IgD-negative memory B cell (primary cell): Measurements from ENCODE around the gene HERC2. TPM values are rescaled to one million over a fixed set of nuclear protein-coding genes. Genes with fewer than 3 reads are reported as not detected.

ENCODE experiments used
- H3K27ac Mint-ChIP-seq, 3 donors: one replicate each; pipeline ENCODE4 v1.8.0; 2020 to 2022; ENCODE audit warnings: mild to moderate bottlenecking in 3 of 3, mixed read lengths in 3 of 3, moderate library complexity in 1 of 3
- H3K27me3 Mint-ChIP-seq: one replicate; pipeline ENCODE4 v1.8.0; 2021; ENCODE audit warnings: mixed read lengths
- H3K36me3 Mint-ChIP-seq: one replicate; pipeline ENCODE4 v1.8.0; 2020; ENCODE audit warnings: mild to moderate bottlenecking, mixed read lengths
- H3K4me1 Mint-ChIP-seq, 3 donors: one replicate each; pipeline ENCODE4 v1.8.0; 2020 to 2022; ENCODE audit warnings: mixed read lengths in 3 of 3, mild to moderate bottlenecking in 1 of 3
- H3K4me3 Mint-ChIP-seq, 4 donors: one replicate each; pipeline ENCODE4 v1.8.0; 2020 to 2022; ENCODE audit warnings: mild to moderate bottlenecking in 4 of 4, mixed read lengths in 4 of 4, moderate library complexity in 3 of 4
- H3K9me3 Mint-ChIP-seq, 3 donors: one replicate each; pipeline ENCODE4 v1.8.0; 2020 to 2021; ENCODE audit warnings: mixed read lengths in 3 of 3, mild to moderate bottlenecking in 1 of 3
- polyA plus RNA-seq: library from polyadenylated mRNA; unstranded; fragments of 300-500 nt; fragmentation: Illumina TruSeq; gene quantifications from one replicate; pipeline ENCODE4 v1.2.3, GENCODE V29; 2021

HERC2 gene
- polyA plus RNA-seq, 1 donor from 2014 or later = 7.8 TPM

DNA sequence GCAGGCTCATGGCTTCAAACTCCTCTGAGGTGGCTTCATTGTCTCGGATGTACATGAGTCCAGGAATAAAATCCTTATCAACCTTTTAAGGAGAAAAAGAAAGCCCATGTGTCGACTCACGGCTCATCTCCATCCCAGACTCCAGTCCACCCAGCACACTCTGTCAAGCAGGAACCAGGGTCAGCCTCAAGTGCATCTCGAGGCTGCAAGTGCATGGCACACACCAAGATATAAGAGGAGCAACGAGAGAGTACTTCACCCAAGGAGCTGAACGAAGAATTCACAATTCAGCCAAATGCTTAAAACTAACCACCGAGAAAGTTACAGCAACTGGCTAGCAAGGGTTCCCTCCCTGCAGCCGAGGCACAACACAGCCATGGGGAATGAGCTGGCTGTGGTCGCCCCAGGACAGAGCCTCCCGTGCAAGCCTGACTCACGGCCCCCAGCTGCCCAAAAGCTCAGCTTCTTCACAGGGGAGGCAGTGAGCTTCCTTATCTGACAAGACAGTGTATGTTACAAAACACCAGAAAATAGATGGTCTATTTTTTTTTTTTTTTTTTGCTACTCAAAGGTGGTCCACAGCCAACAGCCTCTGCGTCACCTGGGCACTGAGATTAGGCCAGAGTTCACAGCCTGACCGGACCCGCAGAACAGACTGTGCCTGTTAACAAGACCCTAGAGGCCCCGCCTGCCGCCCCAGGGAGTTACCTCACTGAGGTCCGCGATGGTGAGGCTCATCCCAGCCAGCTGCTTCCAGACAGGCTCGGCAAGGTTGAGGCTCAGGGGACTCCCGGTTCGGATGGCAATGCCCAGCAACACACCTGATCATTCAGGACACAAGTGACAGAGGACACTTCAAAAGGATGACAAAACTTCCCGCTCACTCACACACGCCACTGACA, 207.0 kb downstream of the HERC2 start:
- H3K4me1 Mint-ChIP-seq = no peaks in the 10 kb centered on the region
- no peaks in the 10 kb centered on the region for H3K9me3 Mint-ChIP-seq
- peaks cover 18% of the 10 kb centered on the region for H3K36me3 Mint-ChIP-seq
- no peak overlapping the region for H3K27ac Mint-ChIP-seq
- H3K27me3 Mint-ChIP-seq = no peaks in the 10 kb centered on the region
- H3K4me3 Mint-ChIP-seq = no peak overlapping the region

DNA sequence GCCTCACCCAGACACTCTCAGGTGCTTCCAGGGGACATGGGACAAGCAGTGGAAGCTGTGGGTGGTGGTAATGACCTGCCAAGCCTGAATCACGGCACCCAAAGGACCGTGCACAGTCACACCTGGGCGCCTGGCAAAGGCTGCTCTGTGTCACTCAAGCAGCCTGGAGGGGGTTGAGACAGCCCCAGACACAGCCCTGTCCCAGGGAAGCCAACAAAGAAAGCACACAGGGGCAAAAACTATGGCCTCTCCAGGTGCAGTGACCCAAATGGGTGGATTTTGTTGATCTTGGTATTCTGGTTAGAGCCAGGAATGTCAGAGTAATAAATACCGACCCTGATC, 207.9 kb downstream of the HERC2 start:
- no peaks in the 10 kb centered on the region for H3K9me3 Mint-ChIP-seq
- no peak overlapping the region for H3K27ac Mint-ChIP-seq
- H3K36me3 Mint-ChIP-seq = peaks cover 18% of the 10 kb centered on the region
- no peaks in the 10 kb centered on the region for H3K27me3 Mint-ChIP-seq
- no peak overlapping the region for H3K4me3 Mint-ChIP-seq
- H3K4me1 Mint-ChIP-seq = no peaks in the 10 kb centered on the region

DNA sequence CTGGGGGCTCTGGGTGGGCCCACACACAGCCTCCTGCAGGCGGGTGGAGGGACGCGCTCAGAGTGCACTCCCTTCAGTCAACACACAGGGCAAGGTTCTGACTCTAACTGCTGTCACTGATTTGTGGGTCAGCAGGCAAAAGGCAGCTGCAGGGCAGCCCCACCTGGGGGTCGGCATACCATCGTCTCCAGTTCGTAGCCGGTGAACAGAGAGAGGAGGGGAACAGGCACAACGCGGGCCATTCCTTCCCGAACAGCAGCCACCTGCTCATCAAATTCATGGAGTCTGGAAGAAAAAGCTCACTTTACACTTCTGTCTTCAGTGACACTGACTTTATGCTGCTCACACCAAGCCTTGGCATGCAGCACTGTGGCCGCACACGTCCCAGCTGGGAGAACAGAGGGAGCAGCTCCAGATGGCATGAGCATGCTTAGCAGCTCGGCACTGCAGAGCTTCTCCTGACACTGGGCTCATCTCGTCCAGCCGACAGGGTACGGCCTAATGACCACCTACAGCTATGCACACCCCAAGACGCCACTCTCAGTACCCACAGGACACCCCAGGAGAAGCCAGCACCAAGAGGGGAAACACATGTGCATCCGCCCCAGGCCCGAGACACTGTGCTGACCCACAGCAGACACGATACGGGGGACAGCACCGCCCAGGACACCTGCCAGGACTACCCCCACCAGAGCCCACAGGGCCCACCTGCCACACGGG, 208.4 kb downstream of the HERC2 start:
- Mint-ChIP-seq H3K27ac (no peak overlapping the region), H3K9me3 (no peaks in the 10 kb centered on the region), H3K4me3 (no peak overlapping the region), H3K4me1 (no peaks in the 10 kb centered on the region), H3K27me3 (no peaks in the 10 kb centered on the region), H3K36me3 (peaks cover 18% of the 10 kb centered on the region)

DNA sequence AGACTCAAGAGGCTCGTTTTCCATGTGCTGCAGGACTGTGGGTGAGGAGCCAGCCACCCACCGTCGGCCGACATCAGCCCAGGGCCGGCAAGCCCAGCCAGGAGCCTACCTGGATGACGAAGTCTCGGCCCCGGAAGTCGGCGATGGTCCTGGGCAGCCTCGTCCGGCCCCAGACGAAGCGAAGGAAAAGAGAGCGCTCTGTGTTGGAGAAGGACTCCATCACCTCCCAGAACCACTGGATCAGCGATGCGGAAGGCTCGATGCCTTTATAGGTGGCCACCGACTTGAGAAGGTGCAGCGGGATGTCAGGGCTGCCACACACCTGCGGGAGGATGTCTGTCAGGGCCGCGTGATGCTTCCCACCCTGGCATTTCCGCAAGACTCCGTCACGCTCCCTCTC, 209.0 kb downstream of the HERC2 start:
- H3K36me3 Mint-ChIP-seq = peaks cover 16% of the 10 kb centered on the region
- no peaks in the 10 kb centered on the region for H3K27me3 Mint-ChIP-seq
- H3K9me3 Mint-ChIP-seq = no peaks in the 10 kb centered on the region
- no peak overlapping the region for H3K4me3 Mint-ChIP-seq
- no peaks in the 10 kb centered on the region for H3K4me1 Mint-ChIP-seq
- no peak overlapping the region for H3K27ac Mint-ChIP-seq

DNA sequence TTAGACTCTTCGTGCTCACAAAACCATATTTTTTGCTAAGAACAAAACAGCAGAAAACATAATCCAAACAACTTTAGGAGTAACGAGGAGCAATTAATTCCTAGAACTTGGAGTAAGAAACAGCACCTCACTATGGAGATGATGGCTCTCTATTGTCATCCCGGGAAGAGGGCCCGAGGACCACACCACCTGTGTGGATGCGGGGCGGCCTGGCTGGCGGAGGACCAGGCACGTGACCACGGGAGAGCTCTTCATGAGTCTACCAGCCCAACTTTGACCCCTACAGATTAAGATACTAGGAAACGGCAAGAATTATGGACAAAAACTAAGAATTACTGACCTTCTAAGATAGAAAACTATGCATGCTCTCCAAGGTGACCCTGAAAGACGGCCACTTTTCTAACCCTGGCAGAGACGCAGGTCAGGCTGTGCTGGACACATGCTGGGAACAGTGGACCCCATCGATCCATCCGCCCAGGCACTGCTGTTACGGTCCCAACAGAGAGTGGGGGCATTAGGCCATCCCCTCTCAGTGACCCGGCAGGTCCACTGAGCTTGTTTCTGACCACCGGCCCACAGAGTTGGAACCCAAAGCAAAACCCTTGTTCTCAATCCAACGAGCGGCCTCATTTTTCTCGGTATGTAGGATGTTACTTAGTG, 209.7 kb downstream of the HERC2 start:
- Mint-ChIP-seq H3K27ac (no peak overlapping the region), H3K9me3 (no peaks in the 10 kb centered on the region), H3K4me1 (no peaks in the 10 kb centered on the region), H3K4me3 (no peak overlapping the region), H3K27me3 (peaks cover 4% of the 10 kb centered on the region), H3K36me3 (peaks cover 16% of the 10 kb centered on the region)

DNA sequence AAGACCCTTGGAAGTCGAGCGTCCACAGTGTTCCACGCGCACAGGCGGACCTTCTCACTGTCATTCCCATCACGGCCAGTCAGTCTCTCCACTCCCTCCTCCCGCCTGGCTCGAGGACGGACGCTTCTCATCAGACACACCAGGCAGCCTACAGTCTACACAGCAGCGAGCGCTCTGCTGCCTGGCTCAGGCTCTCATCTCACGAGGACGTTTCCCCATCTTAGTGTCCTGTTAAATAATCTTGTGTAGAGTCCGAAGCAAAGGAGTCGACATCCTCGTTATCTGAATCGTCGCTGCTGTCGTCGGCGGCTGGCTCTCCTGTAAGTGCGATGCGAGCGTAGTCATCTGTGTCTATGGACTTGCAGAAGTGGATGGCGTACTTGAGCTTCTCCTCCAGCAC, 210.4 kb downstream of the HERC2 start:
- H3K9me3 Mint-ChIP-seq = no peaks in the 10 kb centered on the region
- peaks cover 0 to 2% (median 1%) of the 10 kb centered on the region in 3 donors for H3K4me1 Mint-ChIP-seq
- H3K36me3 Mint-ChIP-seq = peaks cover 16% of the 10 kb centered on the region
- H3K27ac Mint-ChIP-seq = no peak overlapping the region
- peaks cover 6% of the 10 kb centered on the region for H3K27me3 Mint-ChIP-seq
- no peak overlapping the region for H3K4me3 Mint-ChIP-seq

DNA sequence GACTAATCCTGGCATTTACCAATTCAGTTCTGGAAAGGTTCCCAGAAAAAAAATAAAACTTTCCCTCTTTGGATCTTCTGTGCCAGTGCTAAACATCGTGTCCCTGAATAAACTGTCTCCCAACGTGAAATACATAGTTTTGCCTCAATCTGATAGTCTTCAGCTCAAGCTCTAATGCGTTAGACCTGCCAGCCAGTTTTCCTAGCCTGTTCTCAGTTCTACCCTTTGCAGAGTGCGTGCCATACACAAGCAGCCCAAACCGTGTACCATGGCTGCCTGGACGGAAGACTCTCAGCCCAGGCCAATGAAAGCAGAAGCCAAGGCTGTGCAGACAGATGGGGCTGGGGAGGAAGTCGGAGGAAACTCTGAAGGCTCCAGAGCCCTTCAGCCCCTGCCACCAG, 211.5 kb downstream of the HERC2 start:
- H3K9me3 Mint-ChIP-seq = no peaks in the 10 kb centered on the region
- no peak overlapping the region for H3K4me3 Mint-ChIP-seq
- peaks cover 0 to 5% (median 4%) of the 10 kb centered on the region in 3 donors for H3K4me1 Mint-ChIP-seq
- peaks cover 10% of the 10 kb centered on the region for H3K27me3 Mint-ChIP-seq
- H3K36me3 Mint-ChIP-seq = peaks cover 14% of the 10 kb centered on the region
- peak overlapping the region in 1 of 3 donors; percentile 31 for H3K27ac Mint-ChIP-seq

DNA sequence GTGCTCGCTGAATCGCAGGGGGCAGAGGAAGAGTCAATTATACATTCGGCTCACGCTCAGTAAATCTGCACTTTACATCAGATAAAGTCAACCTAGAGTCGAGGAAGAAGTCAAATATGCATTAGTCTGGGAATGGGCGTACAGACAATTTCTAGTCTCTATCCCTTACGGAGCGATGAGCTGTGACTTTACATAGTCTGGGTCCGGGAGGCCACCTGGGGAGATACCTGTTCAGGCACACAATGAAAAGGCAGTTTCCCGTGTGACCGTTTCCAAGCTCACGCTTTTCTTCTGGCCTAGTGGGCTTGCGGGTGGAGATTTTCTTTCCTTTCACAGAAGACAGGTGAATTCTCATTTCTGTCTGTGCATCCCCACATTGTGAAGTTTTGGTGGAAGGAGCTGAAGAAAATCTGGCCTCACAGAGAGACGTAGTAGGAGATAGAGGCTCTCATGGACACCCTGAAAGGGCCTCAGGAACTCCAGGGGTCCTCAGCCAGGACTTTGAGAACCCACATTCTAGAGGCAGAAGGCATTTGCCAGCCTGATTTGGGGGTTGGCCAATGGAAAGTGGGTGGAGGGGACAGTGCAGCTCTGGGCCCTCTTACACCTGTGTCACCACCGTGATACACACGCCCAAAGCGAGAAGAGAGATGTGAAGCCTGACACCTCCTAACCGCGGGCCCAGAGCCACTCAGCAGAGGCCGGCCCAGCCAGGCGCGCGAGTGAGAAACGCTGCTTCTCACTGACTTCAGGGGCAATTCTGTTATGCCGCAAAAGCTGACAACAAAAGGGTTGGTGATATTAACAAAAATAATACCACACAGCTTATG, 212.1 kb downstream of the HERC2 start:
- H3K27ac Mint-ChIP-seq = peak overlapping the region in 1 of 3 donors; percentile 31
- no peak overlapping the region for H3K4me3 Mint-ChIP-seq
- peaks cover 13% of the 10 kb centered on the region for H3K36me3 Mint-ChIP-seq
- H3K27me3 Mint-ChIP-seq = peaks cover 10% of the 10 kb centered on the region
- H3K4me1 Mint-ChIP-seq = peaks cover 0 to 5% (median 4%) of the 10 kb centered on the region in 3 donors
- no peaks in the 10 kb centered on the region for H3K9me3 Mint-ChIP-seq

DNA sequence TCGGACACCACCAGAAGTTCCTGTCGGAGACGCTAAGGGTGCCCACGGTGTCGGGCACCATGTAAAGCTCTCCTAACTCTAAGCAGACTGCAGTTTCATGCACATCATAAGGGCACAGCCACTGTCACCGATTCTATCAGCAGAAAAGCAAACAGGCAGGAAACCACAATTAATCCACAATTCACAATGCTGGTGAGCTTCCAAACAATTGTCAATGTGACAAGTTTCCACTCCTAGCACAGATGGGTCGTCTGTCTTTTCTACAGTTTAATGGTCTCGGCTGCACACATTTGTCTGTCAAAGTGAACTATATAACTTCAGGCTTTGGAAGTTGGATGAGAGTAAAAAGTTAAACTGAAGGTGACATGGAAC, 214.1 kb downstream of the HERC2 start:
- H3K4me3 Mint-ChIP-seq = peak overlapping the region in 3 of 4 donors; percentile 17 to 67 (median 34)
- peaks cover 4 to 5% (median 5%) of the 10 kb centered on the region in 3 donors for H3K4me1 Mint-ChIP-seq
- peaks cover 17% of the 10 kb centered on the region for H3K27me3 Mint-ChIP-seq
- H3K27ac Mint-ChIP-seq = no peak overlapping the region
- H3K9me3 Mint-ChIP-seq = no peaks in the 10 kb centered on the region
- peaks cover 11% of the 10 kb centered on the region for H3K36me3 Mint-ChIP-seq

DNA sequence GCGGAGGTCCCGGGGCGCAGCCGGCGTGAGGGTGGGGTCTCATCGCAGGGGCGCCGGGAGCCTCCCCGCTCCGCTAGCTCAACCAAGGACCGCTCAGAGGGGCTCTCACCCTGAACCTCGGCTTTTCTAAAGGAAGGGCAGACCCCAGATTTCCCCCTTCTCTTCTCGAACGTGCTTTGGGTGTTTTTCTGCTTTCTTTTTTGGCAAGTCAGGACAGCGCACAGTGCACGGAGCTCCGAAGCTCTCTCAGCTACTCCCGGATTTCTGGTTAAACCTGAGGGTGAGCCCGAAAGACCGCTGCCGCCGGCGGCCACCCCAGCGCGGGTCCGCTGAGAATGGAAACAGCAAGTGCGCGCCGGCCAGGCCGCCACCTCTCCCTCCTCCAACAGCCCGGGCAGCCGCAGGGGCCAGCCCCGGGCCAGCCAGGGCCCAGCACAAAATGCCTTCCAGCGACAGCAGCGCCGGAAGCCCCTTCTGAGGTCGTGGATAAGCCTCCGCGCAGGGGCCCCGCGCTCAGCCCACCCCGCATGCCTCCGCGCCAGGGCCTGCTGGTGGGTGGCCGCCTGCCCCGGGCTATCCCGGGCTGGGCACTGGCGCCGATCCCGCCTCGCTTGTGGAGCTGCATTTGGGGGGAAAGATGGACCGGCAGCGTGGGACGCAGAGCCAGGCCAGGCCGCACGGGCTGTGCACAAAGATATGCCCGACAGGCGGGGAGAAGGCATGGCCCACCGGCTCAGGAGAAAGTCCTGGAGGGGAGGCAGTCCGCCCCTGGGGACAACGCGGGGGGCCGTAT, 214.7 kb downstream of the HERC2 start:
- H3K4me1 Mint-ChIP-seq = peaks cover 4 to 5% (median 5%) of the 10 kb centered on the region in 3 donors
- peaks cover 11% of the 10 kb centered on the region for H3K36me3 Mint-ChIP-seq
- peak overlapping the region; percentile 54 to 90 (median 74) for H3K4me3 Mint-ChIP-seq
- H3K9me3 Mint-ChIP-seq = no peaks in the 10 kb centered on the region
- peaks cover 20% of the 10 kb centered on the region for H3K27me3 Mint-ChIP-seq
- H3K27ac Mint-ChIP-seq = no peak overlapping the region

DNA sequence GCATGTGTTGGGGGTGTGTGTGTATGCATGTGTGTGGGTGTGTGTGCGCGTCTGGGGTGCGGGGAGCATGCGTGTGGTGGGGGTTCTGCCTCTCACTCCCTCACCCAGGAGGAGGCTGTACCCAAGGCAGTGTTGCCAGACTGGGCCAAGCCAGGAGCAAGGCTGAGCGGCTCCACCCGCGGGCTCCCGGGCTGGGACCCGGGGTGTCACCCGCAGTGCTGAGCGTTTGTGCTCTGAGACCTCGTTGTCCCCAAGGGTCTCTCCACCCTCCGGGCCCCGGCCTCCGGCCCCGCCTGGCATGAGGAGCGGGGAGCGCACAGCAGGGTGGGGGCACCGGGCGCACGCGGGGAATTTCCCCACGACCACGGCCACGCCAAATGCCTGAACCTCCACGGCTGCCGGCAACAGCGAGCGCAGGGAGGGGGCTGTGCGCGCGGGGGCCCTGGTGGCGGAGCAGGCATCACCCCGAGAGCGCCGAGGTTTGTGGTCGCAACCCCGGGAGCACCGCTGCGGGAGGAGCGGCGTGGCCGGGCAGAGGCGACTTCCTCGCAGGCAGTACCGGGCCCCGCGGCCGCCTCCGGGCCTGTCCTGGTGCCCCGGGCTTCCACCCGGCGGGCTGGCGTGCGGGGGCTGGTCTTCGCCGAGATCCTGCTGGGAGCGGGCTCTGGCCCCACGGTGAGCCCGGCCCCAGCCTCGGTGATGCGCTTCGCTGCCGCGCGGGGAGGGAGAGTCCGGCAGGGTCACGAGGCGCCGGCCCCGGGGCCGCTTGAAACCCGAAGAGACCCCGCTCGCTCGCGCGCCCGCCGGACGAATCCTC, 215.5 kb downstream of the HERC2 start:
- Mint-ChIP-seq H3K36me3 (peaks cover 4% of the 10 kb centered on the region), H3K9me3 (no peaks in the 10 kb centered on the region), H3K4me3 (peak overlapping the region in 2 of 4 donors; percentile 58 to 66), H3K27me3 (peaks cover 23% of the 10 kb centered on the region), H3K27ac (no peak overlapping the region), H3K4me1 (peaks cover 4 to 5% (median 5%) of the 10 kb centered on the region in 3 donors)

DNA sequence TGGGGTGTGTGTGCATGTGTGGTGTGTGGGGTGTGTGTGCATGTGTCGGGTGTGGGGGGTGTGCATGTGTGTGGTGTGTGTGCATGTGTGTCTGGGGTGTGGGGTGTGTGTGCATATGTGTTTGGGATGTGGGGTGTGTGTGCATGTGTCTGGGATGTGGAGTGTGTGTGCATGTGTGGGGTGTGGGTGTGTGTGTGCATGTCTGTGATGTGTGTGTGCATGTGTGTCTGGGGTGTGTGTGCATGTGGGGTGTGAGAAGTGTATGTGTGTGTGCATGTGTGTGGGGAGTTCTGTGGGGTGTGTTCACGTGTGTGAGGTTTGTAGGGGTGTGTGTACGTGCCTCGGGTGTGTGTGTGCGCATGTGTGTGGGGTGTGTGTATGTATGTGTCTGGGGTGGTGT, 216.2 kb downstream of the HERC2 start:
- Mint-ChIP-seq H3K27me3 (peaks cover 23% of the 10 kb centered on the region), H3K4me3 (peak overlapping the region in 2 of 4 donors; percentile 58 to 66), H3K27ac (no peak overlapping the region), H3K9me3 (no peaks in the 10 kb centered on the region), H3K36me3 (no peaks in the 10 kb centered on the region), H3K4me1 (peaks cover 4 to 5% (median 5%) of the 10 kb centered on the region in 3 donors)

DNA sequence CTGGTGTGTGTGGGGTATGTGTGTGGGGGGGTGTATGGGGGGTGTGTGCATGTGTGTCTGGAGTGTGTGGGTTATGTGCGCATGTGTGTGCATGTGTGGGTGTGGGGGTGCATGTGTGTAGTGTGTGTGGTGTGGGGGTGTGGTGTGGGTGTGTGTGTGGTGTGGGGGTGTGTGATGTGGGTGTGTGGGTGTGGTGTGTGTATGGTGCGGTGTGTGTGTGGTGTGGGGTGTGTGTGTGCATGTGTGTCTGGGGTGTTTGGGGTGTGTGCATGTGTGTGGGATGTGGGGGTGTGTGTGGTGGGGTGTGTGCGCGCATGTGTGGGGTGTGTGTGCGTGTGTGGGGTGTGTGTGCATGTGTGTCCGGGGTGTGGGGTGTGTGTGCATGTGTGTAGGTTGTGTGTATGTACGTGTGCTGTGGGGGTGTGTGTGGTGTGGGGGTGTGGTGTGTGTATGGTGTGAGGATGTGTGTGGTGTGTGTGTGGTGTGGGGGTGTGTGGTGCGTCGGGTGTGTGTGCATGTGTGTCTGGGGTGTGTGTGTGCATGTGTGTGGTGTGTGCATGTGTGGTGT, 216.7 kb downstream of the HERC2 start:
- Mint-ChIP-seq H3K9me3 (no peaks in the 10 kb centered on the region), H3K4me1 (peaks cover 4 to 5% (median 5%) of the 10 kb centered on the region in 3 donors), H3K36me3 (no peaks in the 10 kb centered on the region), H3K27ac (no peak overlapping the region), H3K4me3 (peak overlapping the region in 1 of 4 donors; percentile 66), H3K27me3 (peaks cover 27% of the 10 kb centered on the region)
